ENCODE results near the gene ACOXL. TPM values are rescaled to one million over a fixed set of nuclear protein-coding genes. Genes with fewer than 3 reads are reported as not detected.

Gene ACOXL
- total RNA-seq, 4 donors from 2014 or later = not detected

- H3K9me3 ChIP-seq = no peaks in the 10 kb centered on the region
- H3K36me3 ChIP-seq = no peaks in the 10 kb centered on the region
- H3K4me1 ChIP-seq = no peaks in the 10 kb centered on the region
- no peaks in the 10 kb centered on the region for H3K27me3 ChIP-seq
- TF ChIP-seq CTCF (IDR thresholded peaks at IDR 0.05) (no peak), POLR2A (IDR thresholded peaks at IDR 0.05) (no peak)
- no peak overlapping the region for H3K4me3 ChIP-seq
- no peak overlapping the region for H3K27ac ChIP-seq
- DNase-seq = peak in 1 of 3 donors; percentile 39
Measured at GRCh38 chr2:110869472-110870446, 137.4 kb downstream of the ACOXL start.

GRCh38 chr2:110870545-110870944 lies 138.2 kb downstream of the ACOXL start:
- no peaks in the 10 kb centered on the region for H3K9me3 ChIP-seq
- no peak overlapping the region for H3K27ac ChIP-seq
- no peaks in the 10 kb centered on the region for H3K36me3 ChIP-seq
- no peaks in the 10 kb centered on the region for H3K27me3 ChIP-seq
- H3K4me1 ChIP-seq = no peaks in the 10 kb centered on the region
- DNase-seq = no peak
- H3K4me3 ChIP-seq = no peak overlapping the region
- TF ChIP-seq POLR2A (IDR thresholded peaks at IDR 0.05) = no peak
- TF ChIP-seq CTCF (IDR thresholded peaks at IDR 0.05) = no peak

- Histone ChIP-seq H3K9me3 (no peaks in the 10 kb centered on the region), H3K27me3 (no peaks in the 10 kb centered on the region), H3K36me3 (no peaks in the 10 kb centered on the region), H3K27ac (no peak overlapping the region), H3K4me3 (no peak overlapping the region), H3K4me1 (no peaks in the 10 kb centered on the region)
- TF ChIP-seq POLR2A (IDR thresholded peaks at IDR 0.05) (no peak), CTCF (IDR thresholded peaks at IDR 0.05) (no peak)
- no peak for DNase-seq
Measured at GRCh38 chr2:110871637-110872036, 139.3 kb downstream of the ACOXL start.

GRCh38 chr2:110872521-110872920 lies 140.1 kb downstream of the ACOXL start:
- H3K27ac ChIP-seq = no peak overlapping the region
- H3K36me3 ChIP-seq = no peaks in the 10 kb centered on the region
- H3K9me3 ChIP-seq = no peaks in the 10 kb centered on the region
- no peak overlapping the region for H3K4me3 ChIP-seq
- H3K4me1 ChIP-seq = no peaks in the 10 kb centered on the region
- peak in 1 of 3 donors; percentile 22 for DNase-seq
- TF ChIP-seq CTCF (IDR thresholded peaks at IDR 0.05) (no peak), POLR2A (IDR thresholded peaks at IDR 0.05) (no peak)
- H3K27me3 ChIP-seq = no peaks in the 10 kb centered on the region

GRCh38 chr2:110873056-110873502 lies 140.7 kb downstream of the ACOXL start:
- Histone ChIP-seq H3K9me3 (no peaks in the 10 kb centered on the region), H3K36me3 (no peaks in the 10 kb centered on the region), H3K27ac (no peak overlapping the region), H3K4me3 (no peak overlapping the region), H3K27me3 (no peaks in the 10 kb centered on the region), H3K4me1 (no peaks in the 10 kb centered on the region)
- TF ChIP-seq POLR2A (IDR thresholded peaks at IDR 0.05) (no peak), CTCF (IDR thresholded peaks at IDR 0.05) (no peak)
- no peak for DNase-seq
